BJ (cell line): ENCODE measurements around the gene C17orf114.

Source experiments
- CTCF ChIA-PET: fragments of 350-600 bp; formaldehyde crosslinking; extraction: SDS; loops from one replicate; lab custom pipeline; 2021; ENCODE audit warnings: antibody characterized with exemption, inconsistent platforms; lab: Yijun Ruan, JAX
- POLR2A ChIA-PET: fragments of 300-600 bp; sonication (Branson Sonifier 250); formaldehyde crosslinking; extraction: SDS; loops from one replicate; lab custom pipeline; 2021; ENCODE audit warnings: antibody characterized with exemption; lab: Charles Lee
- DNase-seq: peaks from one replicate; pipeline ENCODE4 v3.0.0-alpha.2; 2011; ENCODE audit warnings: low read depth
- H3K27me3 ChIP-seq: 2 replicates; pipeline ENCODE4 v1.6.0; 2011; ENCODE audit warnings: low read length; ENCODE audit not compliant: control insufficient read depth, insufficient read depth
- H3K36me3 ChIP-seq: 2 replicates; pipeline ENCODE4 v1.5.1; 2011; ENCODE audit warnings: low read length; ENCODE audit not compliant: control insufficient read depth, insufficient read depth
- H3K4me3 ChIP-seq: 2 replicates; pipeline ENCODE4 v1.5.1; 2011; ENCODE audit warnings: low read depth, mild to moderate bottlenecking, control low read depth, low read length
- CTCF ChIP-seq: IDR thresholded peaks from 2 replicates; pipeline ENCODE4 v1.5.1; 2011; ENCODE audit warnings: low read depth, mild to moderate bottlenecking, control low read depth, inconsistent platforms, low read length, moderate library complexity; ENCODE audit not compliant: insufficient read depth

Gene C17orf114

GRCh38 chr17:4823373-4824089 lies 21.4 kb upstream of the C17orf114 start:
- H3K27me3 ChIP-seq, result no peaks in the 10 kb centered on the region
- no peak for TF ChIP-seq CTCF
- H3K4me3 ChIP-seq, result no peak overlapping the region
- peaks cover 3% of the 10 kb centered on the region for H3K36me3 ChIP-seq
- ChIA-PET CTCF (interaction anchor here (0.7 to 1.0 kb wide), 2 partner anchors 9 to 28 kb away, joined by 3 read pairs; partner anchors contain the start of gene PSMB6), POLR2A (no interaction called here)
- no peak for DNase-seq

DNA sequence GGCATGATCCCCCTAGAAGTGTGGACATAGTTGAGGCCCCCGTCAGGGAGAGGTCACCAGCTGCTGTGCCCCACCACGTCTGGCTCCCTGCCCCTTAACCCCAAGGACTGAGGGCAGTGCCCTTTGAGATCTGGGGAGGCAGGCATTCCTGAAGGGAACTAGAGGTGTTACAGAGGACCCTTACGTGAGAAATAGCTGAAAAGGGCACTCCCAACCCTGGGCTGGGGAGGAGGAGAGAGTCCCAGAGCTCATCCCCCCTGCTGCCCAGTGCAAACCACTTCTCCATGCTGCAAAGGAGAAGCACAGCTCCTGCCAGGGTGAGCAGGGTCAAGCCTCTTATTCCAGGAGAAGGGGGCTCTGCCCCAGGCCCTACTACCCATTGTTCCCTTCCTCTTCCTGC lies 20.7 kb upstream of the C17orf114 start:
- ChIA-PET CTCF (no interaction called here), POLR2A (no interaction called here)
- H3K36me3 ChIP-seq, result peaks cover 3% of the 10 kb centered on the region

GRCh38 chr17:4818276-4818675 lies 16.1 kb upstream of the C17orf114 start:
- no peak for DNase-seq
- no peak overlapping the region for H3K4me3 ChIP-seq
- CTCF ChIA-PET, result interaction anchor here (1.1 kb wide), 1 partner anchor 10 kb away, joined by 4 read pairs; no protein-coding TSS in a partner anchor
- POLR2A ChIA-PET, result no interaction called here
- no peaks in the 10 kb centered on the region for H3K27me3 ChIP-seq
- peaks cover 21% of the 10 kb centered on the region for H3K36me3 ChIP-seq
- no peak for TF ChIP-seq CTCF

More for the DNA sequence above, 20.7 kb upstream of the C17orf114 start:
- Histone ChIP-seq H3K4me3 (no peak overlapping the region), H3K27me3 (no peaks in the 10 kb centered on the region)
- no peak for TF ChIP-seq CTCF
- DNase-seq, result no peak

GRCh38 chr17:4816826-4817225 lies 14.7 kb upstream of the C17orf114 start:
- ChIA-PET POLR2A (no interaction called here), CTCF (no interaction called here)
- H3K36me3 ChIP-seq, result peaks cover 21% of the 10 kb centered on the region
- TF ChIP-seq CTCF, result no peak
- H3K4me3 ChIP-seq, result no peak overlapping the region
- H3K27me3 ChIP-seq, result no peaks in the 10 kb centered on the region
- no peak for DNase-seq

DNA sequence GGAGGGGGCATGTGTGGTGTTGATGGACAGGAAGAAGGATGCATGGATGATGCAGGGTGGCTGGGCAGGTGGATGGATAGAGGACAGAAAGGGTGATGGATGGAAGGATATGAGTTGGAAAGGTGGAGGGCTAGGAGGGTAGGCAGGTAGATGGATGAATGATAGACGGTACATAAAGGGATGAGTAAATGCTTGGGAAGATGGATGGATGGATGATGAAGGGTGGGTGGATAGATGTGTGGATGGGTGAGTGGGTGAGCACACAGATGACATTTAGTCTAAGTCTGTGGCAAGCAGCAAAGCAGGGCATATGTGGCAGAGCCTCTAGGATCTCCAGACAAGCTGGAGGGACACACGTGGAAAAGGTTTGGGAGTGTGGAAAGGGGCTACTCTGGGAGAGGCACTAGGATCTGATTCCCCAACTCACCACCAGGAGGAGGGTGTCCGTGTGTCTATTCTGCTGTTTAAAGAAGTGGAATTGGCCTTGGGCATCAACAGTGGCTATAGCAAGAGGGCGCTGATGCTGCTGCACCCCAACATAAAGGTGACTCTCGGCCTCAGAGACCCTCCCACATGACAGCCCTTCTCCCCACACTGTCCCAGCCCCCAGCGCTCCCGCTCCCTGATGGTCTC lies 13.0 kb upstream of the C17orf114 start:
- ChIA-PET CTCF (interaction anchor here (0.6 to 1.4 kb wide), 3 partner anchors 9 to 611 kb away, joined by 3 to 5 read pairs (median 3); no protein-coding TSS in a partner anchor), POLR2A (no interaction called here)
- Histone ChIP-seq H3K4me3 (no peak overlapping the region), H3K36me3 (peaks cover 26% of the 10 kb centered on the region), H3K27me3 (no peaks in the 10 kb centered on the region)
- TF ChIP-seq CTCF, result 0 out of 2 replicates have a peak, but pooled peaks have one; percentile 13
- no peak for DNase-seq
